GM19099 (cell line): ENCODE measurements around the gene EEIG1.

Source experiments
- POLR2A ChIP-seq: IDR thresholded peaks from 3 replicates; pipeline ENCODE4 v1.6.1; 2011; ENCODE audit warnings: low read depth; ENCODE audit not compliant: insufficient read length; ENCODE audit errors: extremely low read depth

The EEIG1 gene

GRCh38 chr9:127934248-127934647 is 46.5 kb downstream of the EEIG1 start:
- no peak for TF ChIP-seq POLR2A

GRCh38 chr9:127931092-127931881 is 49.5 kb downstream of the EEIG1 start:
- no peak for TF ChIP-seq POLR2A
